Endothelial cell of umbilical vein (primary cell): ENCODE data around the gene ZNF213.

ENCODE experiments used
- CTCF ChIP-seq, 2 donors: IDR thresholded peaks; 1 replicate in 1 of 2; 2 replicates in 1 of 2; pipeline ENCODE4 v1.5.1; 2011; ENCODE audit warnings: low read length in 2 of 2, mild to moderate bottlenecking in 2 of 2, moderate library complexity in 2 of 2, control low read depth in 1 of 2, inconsistent platforms in 1 of 2, low read depth in 1 of 2; ENCODE audit not compliant: insufficient read depth in 1 of 2; ENCODE audit errors: extremely low read depth in 1 of 2
- EZH2 ChIP-seq: IDR thresholded peaks from 2 replicates; pipeline ENCODE4 v1.6.1; 2012; ENCODE audit warnings: borderline replicate concordance, low read depth, mild to moderate bottlenecking, moderate library complexity, low read length, inconsistent platforms; ENCODE audit not compliant: severe bottlenecking
- FOS ChIP-seq: IDR thresholded peaks from 2 replicates; pipeline ENCODE4 v1.6.1; 2011; ENCODE audit warnings: mild to moderate bottlenecking, low read length, moderate library complexity, borderline replicate concordance; ENCODE audit not compliant: insufficient read depth
- GATA2 ChIP-seq: IDR thresholded peaks from 2 replicates; pipeline ENCODE4 v1.7.0; 2011; ENCODE audit warnings: low read depth, mild to moderate bottlenecking, moderate library complexity, mixed read lengths, low read length; ENCODE audit not compliant: insufficient read length, insufficient read depth
- JUN ChIP-seq: IDR thresholded peaks from 2 replicates; pipeline ENCODE4 v1.6.1; 2011; ENCODE audit warnings: borderline replicate concordance, low read depth; ENCODE audit not compliant: insufficient read length, insufficient read depth
- MAX ChIP-seq: IDR thresholded peaks from 2 replicates; pipeline ENCODE4 v1.6.1; 2011; ENCODE audit not compliant: insufficient read depth, insufficient read length
- MYC ChIP-seq: IDR thresholded peaks from one replicate; pipeline ENCODE4 v1.6.1; 2011; ENCODE audit warnings: mild to moderate bottlenecking, low read depth, low read length
- POLR2A ChIP-seq: IDR thresholded peaks from 2 replicates; pipeline ENCODE4 v1.6.1; 2012; ENCODE audit warnings: low read depth, mild to moderate bottlenecking, control low read depth, low read length
- POLR2AphosphoS5 ChIP-seq: IDR thresholded peaks from 2 replicates; pipeline ENCODE4 v1.6.1; 2012; ENCODE audit warnings: low read depth, mild to moderate bottlenecking, control low read depth, low read length, moderate library complexity; ENCODE audit not compliant: insufficient read depth

- TF ChIP-seq CTCF (IDR thresholded peaks at IDR 0.05; ENCODE audit: extremely low read depth in 1 of 2, insufficient read depth in 1 of 2, low read depth in 1 of 2, low read length in 2 of 2) (no peak), MYC (no peak), POLR2A (no peak), EZH2 (no peak), POLR2AphosphoS5 (no peak), JUN (no peak), MAX (no peak), GATA2 (no peak), FOS (no peak)
Measured at GRCh38 chr16:3115561-3115960, 19.3 kb upstream of the ZNF213 start.
